ENCODE results near the gene CCDC66. TPM values are rescaled to one million over a fixed set of nuclear protein-coding genes. Genes with fewer than 3 reads are reported as not detected.

CCDC66 gene
- total and polyA plus RNA-seq, 2 of the 4 experiments (the other 2 are of a cell fraction): 6.0 to 9.1 TPM

DNA sequence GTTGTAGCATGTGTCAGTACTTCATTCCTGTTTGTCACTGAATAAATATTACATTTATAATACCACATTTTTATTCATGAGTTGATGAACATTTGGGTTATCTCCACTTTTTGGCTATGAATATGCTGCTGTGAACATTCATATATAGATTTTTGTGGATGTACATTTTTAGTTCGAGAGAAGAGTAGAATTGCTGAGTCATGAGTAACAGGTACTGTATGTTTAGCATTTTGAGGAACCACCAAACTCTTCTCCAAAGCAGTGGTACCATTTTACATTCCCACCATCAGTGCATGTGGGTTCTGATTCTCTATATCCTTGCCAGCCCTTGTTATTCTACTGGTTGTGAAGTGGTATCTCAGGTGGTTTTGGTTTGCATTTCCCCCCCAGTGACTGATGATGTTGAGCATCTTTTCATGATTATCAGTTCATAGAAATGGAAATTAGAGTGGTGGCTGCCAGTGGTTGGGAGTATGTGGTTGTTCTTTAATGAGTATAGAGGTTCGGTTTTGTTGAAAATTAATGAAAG is 59.6 kb downstream of the CCDC66 start:
- Histone ChIP-seq H4K5ac (ENCODE audit: low read depth, low read length) (no peak overlapping the region), H3K4me2 (ENCODE audit: low read depth, low read length) (no peak overlapping the region), H2BK15ac (ENCODE audit: low read depth, low read length) (no peak overlapping the region), H4K20me1 (ENCODE audit: insufficient read depth, low read length) (no peaks in the 10 kb centered on the region; the same call in 1 of the 2 replicates), H3K9ac (ENCODE audit: low read depth, low read length) (no peak overlapping the region), H3K14ac (replicated peaks; ENCODE audit: low read depth, low read length) (no peak overlapping the region), H3K27ac (ENCODE audit: insufficient read depth, low read length) (no peak overlapping the region), H3K36me3 (ENCODE audit: control insufficient read depth, insufficient read depth, low read length) (peaks cover 17% of the 10 kb centered on the region), H3K56ac (ENCODE audit: extremely low read depth, insufficient read depth, low read length) (no peak overlapping the region), H2BK20ac (ENCODE audit: low read depth, low read length) (no peak overlapping the region), H2AK9ac (replicated peaks; ENCODE audit: low read depth, low read length, poor library complexity) (no peak overlapping the region), H3K4ac (ENCODE audit: low read depth, low read length) (no peak overlapping the region), H4K8ac (ENCODE audit: low read depth in 2 of 2, low read length in 2 of 2) (no peak overlapping the region), H3K9me1 (ENCODE audit: insufficient read depth, low read length) (no peaks in the 10 kb centered on the region), H3K18ac (ENCODE audit: low read depth, low read length) (no peak overlapping the region), H3K23ac (ENCODE audit: low read depth, low read length) (no peak overlapping the region), H2AK5ac (ENCODE audit: low read depth, low read length) (no peak overlapping the region), H2BK120ac (ENCODE audit: low read depth, low read length) (no peak overlapping the region), H2BK5ac (ENCODE audit: low read depth, low read length, poor library complexity, severe bottlenecking) (no peak overlapping the region), H4K91ac (ENCODE audit: insufficient read depth, low read depth, low read length) (no peak overlapping the region), H3K9me3 (ENCODE audit: control insufficient read depth, insufficient read depth, low read length) (no peaks in the 10 kb centered on the region), H3K4me3 (ENCODE audit: insufficient read depth, low read depth, low read length) (no peak overlapping the region), H3K79me1 (ENCODE audit: low read depth in 1 of 2, low read length in 2 of 2) (peaks cover 10 to 17% of the 10 kb centered on the region in 2 experiments), H3K4me1 (ENCODE audit: control insufficient read depth, insufficient read depth, low read length) (no peaks in the 10 kb centered on the region), H2AFZ (replicated peaks; ENCODE audit: low read length, poor library complexity) (no peak overlapping the region), H3K27me3 (ENCODE audit: control insufficient read depth, insufficient read depth, low read length) (no peaks in the 10 kb centered on the region)
- ChIA-PET CTCF (no interaction called here), POLR2A (ENCODE audit: unreplicated experiment) (no interaction called here)
- intact Hi-C loops (cut with micrococcal nuclease): no loop called here
- BruUV-seq (replicated peaks): no TSS peak
- WGBS, 2 experiments (ENCODE audit: extremely low coverage in 2 of 2, insufficient read length in 1 of 2): 100% methylated on average over 1 of the region's 2 CpGs; no CpG with 5 or more reads in 1 of the 2 experiments
- dilution Hi-C loops (cut with HindIII; ENCODE audit: low sequenced_read_pairs, unreplicated experiment): no loop called here
- no peak for DNase-seq
- TF ChIP-seq CEBPB (IDR thresholded peaks at IDR 0.05; ENCODE audit: low read depth, low read length): no peak
- no peak for TF ChIP-seq USF2 (IDR thresholded peaks at IDR 0.05; ENCODE audit: low read depth, low read length)
- TF ChIP-seq BHLHE40 (IDR thresholded peaks at IDR 0.05; ENCODE audit: low read depth, low read length): no peak
- peak; percentile 96 for TF ChIP-seq MAFK (IDR thresholded peaks at IDR 0.05; ENCODE audit: low read depth, low read length)
- peak; percentile 86 for TF ChIP-seq NFE2L2 (IDR thresholded peaks at IDR 0.05; ENCODE audit: low read depth, low read length)
- TF ChIP-seq CHD1 (IDR thresholded peaks at IDR 0.05; ENCODE audit: low read depth, low read length): no peak
- TF ChIP-seq POLR2A (IDR thresholded peaks at IDR 0.05; ENCODE audit: low read depth, low read length): no peak
- TF ChIP-seq RAD21 (IDR thresholded peaks at IDR 0.05; ENCODE audit: low read length): no peak
- TF ChIP-seq SMC3 (IDR thresholded peaks at IDR 0.05; ENCODE audit: low read depth, low read length): no peak
- no peak for TF ChIP-seq MXI1 (IDR thresholded peaks at IDR 0.05; ENCODE audit: borderline replicate concordance, low read depth, low read length)
- no peak for TF ChIP-seq RFX5 (IDR thresholded peaks at IDR 0.05; ENCODE audit: low read depth, low read length)
- no peak for ATAC-seq (ENCODE audit: low read depth)
- in situ Hi-C loops (cut with MboI; ENCODE audit: low sequenced_read_pairs): no loop called here
